Body of pancreas (tissue), 4 donors: ENCODE data around the gene KRTAP20-4. TPM values are rescaled to one million over a fixed set of nuclear protein-coding genes. Genes with fewer than 3 reads are reported as not detected.

Experiments used
- ATAC-seq: fragments of 150-250 bp; one replicate; pipeline ENCODE4 v1.9.1; 2016
- DNase-seq, 4 donors: peaks; one replicate each; pipeline ENCODE4 v3.0.0-alpha.2; 2019
- H3K27ac ChIP-seq, 4 donors: fragments of 200-600 bp; sonication (generic); 1 replicate in 3 of 4; 2 replicates in 1 of 4; pipeline versions ENCODE4 v1.5.1 to v1.6.1; 2016 to 2019; ENCODE audit warnings: mild to moderate bottlenecking in 1 of 4, mixed read lengths in 1 of 4, moderate library complexity in 1 of 4
- H3K27me3 ChIP-seq, 2 donors: fragments of 200-600 bp; sonication (generic); one replicate each; pipeline ENCODE4 v1.6.0; 2016; ENCODE audit warnings: mild to moderate bottlenecking in 1 of 2
- H3K36me3 ChIP-seq, 2 donors: fragments of 200-600 bp; sonication (generic); replicated peaks in 1 of 2; 2 replicates each; pipeline ENCODE4 v1.5.1; 2016; ENCODE audit warnings: low read depth in 2 of 2; ENCODE audit not compliant: insufficient read depth in 1 of 2
- H3K4me1 ChIP-seq: fragments of 200-600 bp; sonication (generic); one replicate; pipeline ENCODE4 v1.6.0; 2016
- H3K4me3 ChIP-seq, 2 donors: fragments of 200-600 bp; sonication (generic); 1 replicate in 1 of 2; 2 replicates in 1 of 2; pipeline ENCODE4 v1.5.1; 2016 to 2019
- H3K9me3 ChIP-seq, 3 donors: fragments of 200-600 bp; sonication (generic); 1 replicate in 2 of 3; 2 replicates in 1 of 3; pipeline ENCODE4 v1.5.1; 2016
- POLR2A ChIP-seq, 3 donors: fragments of 450-650 bp; IDR thresholded peaks; one replicate each; pipeline ENCODE4 v1.6.1; 2016; ENCODE audit warnings: antibody characterized with exemption in 3 of 3, mild to moderate bottlenecking in 2 of 3
- WGBS, 2 donors: methylation state at CpG; one replicate each; pipeline ENCODE4 v1.1.5; 2017; 5-methylcytosine and 5-hydroxymethylcytosine counted together
- intact Hi-C: fragments of 100-400 bp; cut with DNase I; formaldehyde crosslinking; loops from one replicate; pipeline ENCODE4 v1.15.1; 2023
- total RNA-seq, 2 donors: library from RNA; depleted of rRNA; stranded (reverse); fragments of >200 nt; gene quantifications; one replicate each; pipeline ENCODE4 v1.1.0, GENCODE V29; 2016
- TF ChIP-seq, protein P1 (sequence below), 7 experiments: fragments of 450-650 bp in 4 of 7; fragments of 200-600 bp in 3 of 7; sonication (generic) in 3 of 7; IDR thresholded peaks; one replicate each; pipeline ENCODE4 v1.5.1; 2016 to 2019; ENCODE audit warnings: antibody characterized with exemption in 7 of 7

The KRTAP20-4 gene
- total RNA-seq, 2 donors from 2014 or later, result not detected

DNA sequence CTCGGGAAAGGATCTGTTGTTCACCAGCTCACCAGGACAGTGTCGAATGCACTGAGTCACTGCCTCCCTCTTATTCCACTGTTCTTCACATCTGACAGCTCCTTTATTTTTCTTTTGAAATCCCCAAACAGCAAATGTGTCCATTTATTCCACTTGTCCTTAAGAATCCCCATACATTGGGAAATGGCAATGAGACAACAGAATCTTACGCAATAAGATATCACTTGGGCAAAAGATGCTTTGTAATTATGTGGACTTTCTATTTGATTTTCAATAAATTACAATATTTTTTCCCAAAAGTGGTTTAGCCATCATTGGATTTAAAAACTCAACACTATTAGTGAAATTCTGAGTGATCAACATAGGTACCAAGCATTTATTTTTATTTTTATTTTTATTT, 18.3 kb downstream of the KRTAP20-4 start:
- no peak for TF ChIP-seq POLR2A (IDR thresholded peaks at IDR 0.05)
- TF ChIP-seq, protein P1, sequence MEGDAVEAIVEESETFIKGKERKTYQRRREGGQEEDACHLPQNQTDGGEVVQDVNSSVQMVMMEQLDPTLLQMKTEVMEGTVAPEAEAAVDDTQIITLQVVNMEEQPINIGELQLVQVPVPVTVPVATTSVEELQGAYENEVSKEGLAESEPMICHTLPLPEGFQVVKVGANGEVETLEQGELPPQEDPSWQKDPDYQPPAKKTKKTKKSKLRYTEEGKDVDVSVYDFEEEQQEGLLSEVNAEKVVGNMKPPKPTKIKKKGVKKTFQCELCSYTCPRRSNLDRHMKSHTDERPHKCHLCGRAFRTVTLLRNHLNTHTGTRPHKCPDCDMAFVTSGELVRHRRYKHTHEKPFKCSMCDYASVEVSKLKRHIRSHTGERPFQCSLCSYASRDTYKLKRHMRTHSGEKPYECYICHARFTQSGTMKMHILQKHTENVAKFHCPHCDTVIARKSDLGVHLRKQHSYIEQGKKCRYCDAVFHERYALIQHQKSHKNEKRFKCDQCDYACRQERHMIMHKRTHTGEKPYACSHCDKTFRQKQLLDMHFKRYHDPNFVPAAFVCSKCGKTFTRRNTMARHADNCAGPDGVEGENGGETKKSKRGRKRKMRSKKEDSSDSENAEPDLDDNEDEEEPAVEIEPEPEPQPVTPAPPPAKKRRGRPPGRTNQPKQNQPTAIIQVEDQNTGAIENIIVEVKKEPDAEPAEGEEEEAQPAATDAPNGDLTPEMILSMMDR (IDR thresholded peaks at IDR 0.05), result no peak
- Histone ChIP-seq H3K36me3 (no peaks in the 10 kb centered on the region), H3K27me3 (no peaks in the 10 kb centered on the region), H3K4me3 (no peak overlapping the region), H3K27ac (no peak overlapping the region), H3K4me1 (no peaks in the 10 kb centered on the region), H3K9me3 (no peaks in the 10 kb centered on the region)
- intact Hi-C loops, result no loop called here
- ATAC-seq (no peak), DNase-seq (no peak)
- WGBS, 2 donors, result 78 to 82% methylated on average over 3 of the region's 3 CpGs

DNA sequence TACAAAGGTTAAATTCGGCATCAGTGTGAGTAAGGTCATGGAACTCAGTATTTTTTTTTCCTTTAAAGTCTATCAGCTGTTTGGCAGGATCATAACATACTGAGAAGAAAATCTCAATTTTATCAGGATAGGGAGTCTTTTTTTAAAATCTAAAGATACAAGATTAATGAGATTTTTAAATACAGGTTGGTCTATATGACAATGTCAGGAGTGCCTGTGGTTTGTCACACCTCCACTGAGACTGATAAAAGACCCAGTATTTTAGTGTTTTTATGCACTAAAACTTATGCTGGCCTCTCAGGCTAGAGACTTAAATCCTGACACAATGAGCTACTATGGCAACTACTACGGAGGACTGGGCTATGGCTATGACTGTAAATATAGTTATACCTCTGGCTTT, 22.1 kb downstream of the KRTAP20-4 start, which contains the start of gene KRTAP20-3:
Gene KRTAP20-3, plus strand, starts transcription at position 301 of the 400 bp plus-strand sequence.
- Histone ChIP-seq H3K9me3 (no peaks in the 10 kb centered on the region), H3K4me1 (no peaks in the 10 kb centered on the region), H3K27me3 (no peaks in the 10 kb centered on the region), H3K4me3 (no peak within 1 kb of the TSS), H3K36me3 (no peaks in the 10 kb centered on the region), H3K27ac (no peak within 1 kb of the TSS)
- ATAC-seq (no peak), DNase-seq (no peak)
- intact Hi-C loops, result no loop called here
- 76 to 82% methylated on average over 2 of the region's 2 CpGs for WGBS, 2 donors
- TF ChIP-seq POLR2A (IDR thresholded peaks at IDR 0.05), result no peak
- TF ChIP-seq, protein P1 (IDR thresholded peaks at IDR 0.05), result no peak

DNA sequence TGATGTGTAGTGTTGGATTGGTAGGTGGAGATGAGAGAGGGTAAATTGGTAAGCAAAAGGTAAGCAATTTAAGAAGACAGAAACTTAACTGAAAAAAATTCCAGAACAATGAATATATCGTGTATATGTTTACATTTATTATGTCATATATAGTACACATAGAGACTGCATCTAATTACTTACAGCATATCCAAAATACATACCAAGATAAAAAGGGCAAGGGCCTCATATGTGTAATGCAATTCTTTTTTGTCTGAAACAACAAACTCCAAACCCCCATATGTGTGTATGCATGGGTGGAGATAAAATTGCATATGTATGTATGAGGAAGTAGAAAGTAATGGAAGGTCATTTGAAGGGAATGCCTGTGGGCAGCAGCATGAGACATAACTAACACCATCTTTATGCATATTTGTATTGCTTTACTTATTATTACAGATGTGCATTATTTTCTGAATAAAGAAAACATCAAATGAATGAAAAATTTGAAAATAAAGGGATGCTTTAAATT, 26.5 kb downstream of the KRTAP20-4 start:
- Histone ChIP-seq H3K27ac (no peak overlapping the region), H3K27me3 (no peaks in the 10 kb centered on the region), H3K36me3 (no peaks in the 10 kb centered on the region), H3K9me3 (no peaks in the 10 kb centered on the region), H3K4me3 (no peak overlapping the region), H3K4me1 (no peaks in the 10 kb centered on the region)
- DNase-seq (no peak), ATAC-seq (no peak)
- TF ChIP-seq, protein P1 (IDR thresholded peaks at IDR 0.05), result no peak
- TF ChIP-seq POLR2A (IDR thresholded peaks at IDR 0.05), result no peak
- intact Hi-C loops, result no loop called here
- 50 to 64% methylated on average over 1 of the region's 1 CpG for WGBS, 2 donors

DNA sequence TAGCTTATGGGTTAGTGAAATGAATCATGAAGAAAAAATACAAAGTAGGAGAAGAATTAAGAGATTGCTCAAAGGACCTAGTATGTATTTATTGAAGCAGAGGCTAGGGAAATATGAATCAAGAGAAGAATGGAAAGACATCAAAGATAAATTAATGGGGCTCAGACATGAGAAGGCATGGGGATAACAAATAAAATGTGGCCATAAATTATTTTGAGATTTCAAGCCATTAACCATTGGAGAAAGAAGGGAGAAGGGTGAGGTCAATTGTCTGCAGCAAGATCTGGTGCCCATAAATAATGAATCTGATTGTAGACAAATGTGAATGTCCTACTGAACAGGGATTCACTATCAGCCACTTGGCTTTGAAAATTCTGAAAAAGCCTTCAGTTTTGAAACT, 32.5 kb downstream of the KRTAP20-4 start:
- Histone ChIP-seq H3K36me3 (no peaks in the 10 kb centered on the region), H3K9me3 (no peaks in the 10 kb centered on the region), H3K4me3 (no peak overlapping the region), H3K27me3 (no peaks in the 10 kb centered on the region), H3K27ac (no peak overlapping the region), H3K4me1 (no peaks in the 10 kb centered on the region)
- TF ChIP-seq, protein P1 (IDR thresholded peaks at IDR 0.05), result no peak
- TF ChIP-seq POLR2A (IDR thresholded peaks at IDR 0.05), result no peak
- DNase-seq (no peak), ATAC-seq (no peak)
- intact Hi-C loops, result no loop called here

DNA sequence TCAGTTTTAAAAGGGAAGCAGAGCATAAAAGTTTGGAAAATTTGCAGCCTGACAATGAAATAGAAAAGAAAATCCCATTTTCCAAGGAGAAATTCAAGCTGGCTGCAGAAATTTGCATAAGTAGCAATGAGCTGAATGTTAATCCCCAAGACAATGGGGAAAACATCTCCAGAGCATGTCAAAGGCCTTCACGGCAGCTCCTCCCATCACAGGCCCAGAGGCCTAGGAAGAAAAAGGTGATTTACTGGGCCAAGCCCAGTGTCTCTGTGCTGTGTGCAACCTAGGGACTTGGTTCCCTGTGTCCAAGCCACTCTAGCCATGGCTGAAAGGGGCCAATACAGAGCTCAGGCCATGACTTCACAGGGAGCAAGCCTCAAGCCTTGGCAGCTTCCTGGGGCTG, 48.3 kb downstream of the KRTAP20-4 start:
- Histone ChIP-seq H3K27ac (no peak overlapping the region), H3K4me1 (no peaks in the 10 kb centered on the region), H3K36me3 (no peaks in the 10 kb centered on the region), H3K9me3 (no peaks in the 10 kb centered on the region), H3K4me3 (no peak overlapping the region), H3K27me3 (no peaks in the 10 kb centered on the region)
- DNase-seq (no peak), ATAC-seq (no peak)
- intact Hi-C loops, result no loop called here
- TF ChIP-seq POLR2A (IDR thresholded peaks at IDR 0.05), result no peak
- TF ChIP-seq, protein P1 (IDR thresholded peaks at IDR 0.05), result no peak
- WGBS, 2 donors, result 75 to 83% methylated on average over 1 of the region's 1 CpG
